Thyroid gland (tissue), 4 donors: ENCODE measurements around the gene KLF6.

Experiments used
- CTCF ChIP-seq, 6 experiments: fragments of 200-600 bp in 3 of 6; fragments of 450-650 bp in 3 of 6; sonication (generic) in 3 of 6; IDR thresholded peaks; one replicate each; pipeline ENCODE4 v1.5.1; 2016 to 2019; ENCODE audit warnings: antibody characterized with exemption in 6 of 6, mild to moderate bottlenecking in 2 of 6, inconsistent platforms in 1 of 6, moderate library complexity in 1 of 6
- POLR2A ChIP-seq, 2 donors: fragments of 450-650 bp; IDR thresholded peaks; one replicate each; pipeline ENCODE4 v1.6.1; 2017; ENCODE audit warnings: antibody characterized with exemption in 2 of 2, mild to moderate bottlenecking in 2 of 2, moderate library complexity in 1 of 2

- TF ChIP-seq CTCF (IDR thresholded peaks at IDR 0.05) (no peak), POLR2A (IDR thresholded peaks at IDR 0.05) (no peak)
These were observed 34.8 kb downstream of the KLF6 start for GRCh38 chr10:3750006-3750816.
